ENCODE measurements around the gene SYNGR3. TPM values are rescaled to one million over a fixed set of nuclear protein-coding genes. Genes with fewer than 3 reads are reported as not detected.

The SYNGR3 gene
- total and polyA plus RNA-seq, 2 of the 13 experiments (the other 11 are each of a cell fraction or from before 2014, with no cell fraction given) = 0.97 to 5.7 TPM

DNA sequence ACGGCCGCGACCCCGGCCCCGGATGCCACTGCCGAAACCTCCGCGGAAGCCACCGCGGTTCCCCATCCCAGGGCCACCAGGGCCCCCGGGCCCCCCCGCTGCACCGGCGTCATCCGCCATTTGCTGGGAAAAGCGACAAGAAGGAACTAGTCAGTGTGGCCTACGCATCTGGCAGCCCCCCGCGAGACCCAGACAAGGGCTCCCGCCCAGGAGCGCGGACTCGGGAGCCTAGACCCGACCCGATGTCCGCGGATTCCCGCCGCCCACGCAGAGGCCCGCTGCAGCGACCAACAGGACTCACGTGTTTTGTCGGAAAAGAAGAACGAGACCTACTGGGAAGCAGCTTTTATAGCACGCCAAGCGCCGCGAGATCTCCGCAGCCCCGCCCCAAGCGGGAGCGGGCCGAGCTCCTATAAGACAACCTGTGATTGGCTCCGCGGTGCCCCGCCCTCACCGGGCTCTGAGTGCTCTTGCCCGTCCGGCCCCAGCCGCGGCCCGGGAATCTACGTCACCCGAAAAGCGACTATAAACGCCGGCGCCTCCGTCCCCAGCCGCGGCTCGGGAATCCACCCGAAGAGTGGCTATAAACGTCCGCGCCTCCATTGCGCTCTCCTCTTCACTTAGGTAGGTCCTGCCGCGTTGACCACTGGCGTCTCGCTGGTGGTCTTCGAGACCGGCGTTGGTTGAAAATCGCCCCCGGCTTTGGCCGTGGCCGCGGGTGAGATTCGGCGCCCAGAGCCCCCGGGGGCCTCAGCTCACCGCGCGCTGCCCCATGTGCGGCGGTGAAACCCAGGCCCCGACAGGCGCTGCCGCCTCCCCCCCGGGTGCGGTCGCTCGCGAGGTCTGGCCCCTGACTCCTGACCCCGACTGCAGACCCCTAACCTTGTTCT lies 25.0 kb upstream of the SYNGR3 start, which contains the start of gene RPS2 (continued):
- TF ChIP-seq, protein P1, sequence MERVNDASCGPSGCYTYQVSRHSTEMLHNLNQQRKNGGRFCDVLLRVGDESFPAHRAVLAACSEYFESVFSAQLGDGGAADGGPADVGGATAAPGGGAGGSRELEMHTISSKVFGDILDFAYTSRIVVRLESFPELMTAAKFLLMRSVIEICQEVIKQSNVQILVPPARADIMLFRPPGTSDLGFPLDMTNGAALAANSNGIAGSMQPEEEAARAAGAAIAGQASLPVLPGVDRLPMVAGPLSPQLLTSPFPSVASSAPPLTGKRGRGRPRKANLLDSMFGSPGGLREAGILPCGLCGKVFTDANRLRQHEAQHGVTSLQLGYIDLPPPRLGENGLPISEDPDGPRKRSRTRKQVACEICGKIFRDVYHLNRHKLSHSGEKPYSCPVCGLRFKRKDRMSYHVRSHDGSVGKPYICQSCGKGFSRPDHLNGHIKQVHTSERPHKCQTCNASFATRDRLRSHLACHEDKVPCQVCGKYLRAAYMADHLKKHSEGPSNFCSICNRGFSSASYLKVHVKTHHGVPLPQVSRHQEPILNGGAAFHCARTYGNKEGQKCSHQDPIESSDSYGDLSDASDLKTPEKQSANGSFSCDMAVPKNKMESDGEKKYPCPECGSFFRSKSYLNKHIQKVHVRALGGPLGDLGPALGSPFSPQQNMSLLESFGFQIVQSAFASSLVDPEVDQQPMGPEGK (CRISPR knock-in tag; IDR thresholded peaks at IDR 0.05) = peak; percentile 81
- TF ChIP-seq HHEX (CRISPR knock-in tag; IDR thresholded peaks at IDR 0.05) (no peak), POLR2A (IDR thresholded peaks at IDR 0.05; ENCODE audit: insufficient read depth in 1 of 2, low read depth in 2 of 2, low read length in 2 of 2) (peak; percentile 100), U2AF1 (optimal IDR thresholded peaks at IDR 0.05; ENCODE audit: low read depth, low read length) (no peak), ZNF792 (CRISPR knock-in tag; IDR thresholded peaks at IDR 0.05) (0 out of 2 replicates have a peak, but pooled peaks have one; percentile 46), MTA1 (CRISPR knock-in tag; IDR thresholded peaks at IDR 0.05; ENCODE audit: borderline replicate concordance) (no peak), ZNF274 (CRISPR knock-in tag; IDR thresholded peaks at IDR 0.05) (0 out of 2 replicates have a peak, but pooled peaks have one; percentile 49), ZNF224 (CRISPR knock-in tag; IDR thresholded peaks at IDR 0.05) (peak; percentile 85; the same call in 1 of the 2 replicates), KDM6A (CRISPR knock-in tag; IDR thresholded peaks at IDR 0.05; ENCODE audit: low read depth) (no peak), ZNF317 (CRISPR knock-in tag; IDR thresholded peaks at IDR 0.05) (peak; percentile 73; the same call in 1 of the 2 replicates), ZNF83 (CRISPR knock-in tag; IDR thresholded peaks at IDR 0.05; ENCODE audit: borderline replicate concordance) (no peak), ZNF496 (CRISPR knock-in tag; IDR thresholded peaks at IDR 0.05; ENCODE audit: insufficient replicate concordance) (no peak), ELF4 (CRISPR knock-in tag; IDR thresholded peaks at IDR 0.05; ENCODE audit: borderline replicate concordance) (0 out of 2 replicates have a peak, but pooled peaks have one; percentile 73), NFE2L1 (CRISPR knock-in tag; IDR thresholded peaks at IDR 0.05; ENCODE audit: borderline replicate concordance) (no peak; the same call in 1 of the 2 replicates), GTF3A (CRISPR knock-in tag; conservative IDR thresholded peaks at IDR 0.05) (no peak), ZNF878 (CRISPR knock-in tag; IDR thresholded peaks at IDR 0.05) (0 out of 2 replicates have a peak, but pooled peaks have one; percentile 3), TMF1 (CRISPR knock-in tag; IDR thresholded peaks at IDR 0.05; ENCODE audit: low read depth) (no peak; the same call in 1 of the 2 replicates), NCOA1 (CRISPR knock-in tag; IDR thresholded peaks at IDR 0.05) (no peak; the same call in 1 of the 2 replicates), RXRA (CRISPR knock-in tag; IDR thresholded peaks at IDR 0.05) (no peak; the same call in 1 of the 2 replicates)
- TF ChIP-seq, protein P2, sequence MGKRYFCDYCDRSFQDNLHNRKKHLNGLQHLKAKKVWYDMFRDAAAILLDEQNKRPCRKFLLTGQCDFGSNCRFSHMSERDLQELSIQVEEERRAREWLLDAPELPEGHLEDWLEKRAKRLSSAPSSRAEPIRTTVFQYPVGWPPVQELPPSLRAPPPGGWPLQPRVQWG (CRISPR knock-in tag; IDR thresholded peaks at IDR 0.05; ENCODE audit: borderline replicate concordance, low read depth) = no peak
- TF ChIP-seq, protein P3, sequence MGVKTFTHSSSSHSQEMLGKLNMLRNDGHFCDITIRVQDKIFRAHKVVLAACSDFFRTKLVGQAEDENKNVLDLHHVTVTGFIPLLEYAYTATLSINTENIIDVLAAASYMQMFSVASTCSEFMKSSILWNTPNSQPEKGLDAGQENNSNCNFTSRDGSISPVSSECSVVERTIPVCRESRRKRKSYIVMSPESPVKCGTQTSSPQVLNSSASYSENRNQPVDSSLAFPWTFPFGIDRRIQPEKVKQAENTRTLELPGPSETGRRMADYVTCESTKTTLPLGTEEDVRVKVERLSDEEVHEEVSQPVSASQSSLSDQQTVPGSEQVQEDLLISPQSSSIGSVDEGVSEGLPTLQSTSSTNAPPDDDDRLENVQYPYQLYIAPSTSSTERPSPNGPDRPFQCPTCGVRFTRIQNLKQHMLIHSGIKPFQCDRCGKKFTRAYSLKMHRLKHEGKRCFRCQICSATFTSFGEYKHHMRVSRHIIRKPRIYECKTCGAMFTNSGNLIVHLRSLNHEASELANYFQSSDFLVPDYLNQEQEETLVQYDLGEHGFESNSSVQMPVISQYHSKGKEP (CRISPR knock-in tag; IDR thresholded peaks at IDR 0.05) = no peak
- TF ChIP-seq, protein P4, sequence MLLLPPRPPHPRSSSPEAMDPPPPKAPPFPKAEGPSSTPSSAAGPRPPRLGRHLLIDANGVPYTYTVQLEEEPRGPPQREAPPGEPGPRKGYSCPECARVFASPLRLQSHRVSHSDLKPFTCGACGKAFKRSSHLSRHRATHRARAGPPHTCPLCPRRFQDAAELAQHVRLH (CRISPR knock-in tag; IDR thresholded peaks at IDR 0.05; ENCODE audit: borderline replicate concordance, low read depth) = 0 out of 2 replicates have a peak, but pooled peaks have one; percentile 77
- TF ChIP-seq, protein P5, sequence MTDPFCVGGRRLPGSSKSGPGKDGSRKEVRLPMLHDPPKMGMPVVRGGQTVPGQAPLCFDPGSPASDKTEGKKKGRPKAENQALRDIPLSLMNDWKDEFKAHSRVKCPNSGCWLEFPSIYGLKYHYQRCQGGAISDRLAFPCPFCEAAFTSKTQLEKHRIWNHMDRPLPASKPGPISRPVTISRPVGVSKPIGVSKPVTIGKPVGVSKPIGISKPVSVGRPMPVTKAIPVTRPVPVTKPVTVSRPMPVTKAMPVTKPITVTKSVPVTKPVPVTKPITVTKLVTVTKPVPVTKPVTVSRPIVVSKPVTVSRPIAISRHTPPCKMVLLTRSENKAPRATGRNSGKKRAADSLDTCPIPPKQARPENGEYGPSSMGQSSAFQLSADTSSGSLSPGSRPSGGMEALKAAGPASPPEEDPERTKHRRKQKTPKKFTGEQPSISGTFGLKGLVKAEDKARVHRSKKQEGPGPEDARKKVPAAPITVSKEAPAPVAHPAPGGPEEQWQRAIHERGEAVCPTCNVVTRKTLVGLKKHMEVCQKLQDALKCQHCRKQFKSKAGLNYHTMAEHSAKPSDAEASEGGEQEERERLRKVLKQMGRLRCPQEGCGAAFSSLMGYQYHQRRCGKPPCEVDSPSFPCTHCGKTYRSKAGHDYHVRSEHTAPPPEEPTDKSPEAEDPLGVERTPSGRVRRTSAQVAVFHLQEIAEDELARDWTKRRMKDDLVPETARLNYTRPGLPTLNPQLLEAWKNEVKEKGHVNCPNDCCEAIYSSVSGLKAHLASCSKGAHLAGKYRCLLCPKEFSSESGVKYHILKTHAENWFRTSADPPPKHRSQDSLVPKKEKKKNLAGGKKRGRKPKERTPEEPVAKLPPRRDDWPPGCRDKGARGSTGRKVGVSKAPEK (CRISPR knock-in tag; IDR thresholded peaks at IDR 0.05; ENCODE audit: borderline replicate concordance) = no peak

Data from HepG2 (cell line).